GM12874 (cell line): ENCODE results near the gene CNIH2.

Experiments
- TF ChIP-seq, protein P1 (sequence below): IDR thresholded peaks from 2 replicates; pipeline ENCODE4 v1.5.1; 2011; ENCODE audit warnings: low read depth, mild to moderate bottlenecking, control low read depth, low read length, moderate library complexity; ENCODE audit not compliant: insufficient read depth

The CNIH2 gene

DNA sequence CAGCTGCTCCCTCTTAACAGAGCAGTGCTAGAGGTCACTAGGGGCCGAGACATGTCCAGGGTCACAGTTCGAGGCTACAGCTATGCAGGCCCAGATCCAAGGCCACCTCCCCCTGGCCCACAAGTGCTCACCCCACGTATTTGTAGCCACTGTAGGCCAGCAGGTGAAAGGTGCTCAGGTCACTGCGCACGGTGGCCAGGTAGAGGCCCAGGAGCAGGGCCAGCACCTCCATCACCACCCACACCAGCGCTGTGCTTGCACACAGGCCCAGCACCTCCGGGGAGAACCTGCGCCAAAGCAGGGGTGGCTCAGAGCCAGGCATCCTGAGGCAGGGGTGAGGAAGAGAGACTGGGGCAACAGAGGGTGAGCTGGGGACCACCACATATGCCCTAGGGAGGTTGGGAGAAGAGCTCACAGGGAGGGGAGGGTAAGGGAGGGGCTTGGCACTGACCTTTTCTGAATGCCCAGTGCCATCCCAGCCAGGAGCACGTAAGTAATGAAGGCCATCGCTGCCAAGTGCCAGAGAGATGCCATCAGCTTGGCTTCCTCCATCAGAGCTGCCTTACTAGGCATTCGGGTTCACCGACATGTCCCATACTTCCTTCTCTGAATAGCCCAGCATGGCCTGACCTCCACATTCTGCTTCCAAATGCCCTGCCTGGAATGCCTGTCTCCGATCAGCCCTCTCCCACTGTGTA is 7.4 kb downstream of the CNIH2 start:
- TF ChIP-seq, protein P1, sequence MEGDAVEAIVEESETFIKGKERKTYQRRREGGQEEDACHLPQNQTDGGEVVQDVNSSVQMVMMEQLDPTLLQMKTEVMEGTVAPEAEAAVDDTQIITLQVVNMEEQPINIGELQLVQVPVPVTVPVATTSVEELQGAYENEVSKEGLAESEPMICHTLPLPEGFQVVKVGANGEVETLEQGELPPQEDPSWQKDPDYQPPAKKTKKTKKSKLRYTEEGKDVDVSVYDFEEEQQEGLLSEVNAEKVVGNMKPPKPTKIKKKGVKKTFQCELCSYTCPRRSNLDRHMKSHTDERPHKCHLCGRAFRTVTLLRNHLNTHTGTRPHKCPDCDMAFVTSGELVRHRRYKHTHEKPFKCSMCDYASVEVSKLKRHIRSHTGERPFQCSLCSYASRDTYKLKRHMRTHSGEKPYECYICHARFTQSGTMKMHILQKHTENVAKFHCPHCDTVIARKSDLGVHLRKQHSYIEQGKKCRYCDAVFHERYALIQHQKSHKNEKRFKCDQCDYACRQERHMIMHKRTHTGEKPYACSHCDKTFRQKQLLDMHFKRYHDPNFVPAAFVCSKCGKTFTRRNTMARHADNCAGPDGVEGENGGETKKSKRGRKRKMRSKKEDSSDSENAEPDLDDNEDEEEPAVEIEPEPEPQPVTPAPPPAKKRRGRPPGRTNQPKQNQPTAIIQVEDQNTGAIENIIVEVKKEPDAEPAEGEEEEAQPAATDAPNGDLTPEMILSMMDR, result no peak

DNA sequence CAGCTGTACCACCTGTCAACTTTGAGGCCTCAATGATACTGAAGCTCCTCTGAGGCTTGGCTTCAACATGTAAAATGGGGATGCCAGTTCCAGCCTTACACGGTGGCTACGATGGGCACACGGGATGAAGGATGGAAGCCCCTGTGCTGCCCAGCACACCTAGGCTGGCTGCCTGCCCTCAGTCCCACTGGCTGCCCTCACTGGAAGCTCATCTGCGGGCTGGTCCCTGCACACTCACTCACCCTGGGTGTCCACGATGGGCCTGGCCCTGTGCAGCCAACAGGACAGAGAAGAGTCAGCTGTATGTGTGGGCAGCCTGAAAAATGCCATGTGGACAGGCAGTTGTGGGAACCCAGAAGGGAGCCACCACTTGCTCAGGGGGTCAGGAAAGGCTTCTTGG is 8.7 kb downstream of the CNIH2 start:
- TF ChIP-seq, protein P1, result no peak

GRCh38 chr11:66287211-66287888 is 9.4 kb downstream of the CNIH2 start:
- TF ChIP-seq, protein P1, result no peak

DNA sequence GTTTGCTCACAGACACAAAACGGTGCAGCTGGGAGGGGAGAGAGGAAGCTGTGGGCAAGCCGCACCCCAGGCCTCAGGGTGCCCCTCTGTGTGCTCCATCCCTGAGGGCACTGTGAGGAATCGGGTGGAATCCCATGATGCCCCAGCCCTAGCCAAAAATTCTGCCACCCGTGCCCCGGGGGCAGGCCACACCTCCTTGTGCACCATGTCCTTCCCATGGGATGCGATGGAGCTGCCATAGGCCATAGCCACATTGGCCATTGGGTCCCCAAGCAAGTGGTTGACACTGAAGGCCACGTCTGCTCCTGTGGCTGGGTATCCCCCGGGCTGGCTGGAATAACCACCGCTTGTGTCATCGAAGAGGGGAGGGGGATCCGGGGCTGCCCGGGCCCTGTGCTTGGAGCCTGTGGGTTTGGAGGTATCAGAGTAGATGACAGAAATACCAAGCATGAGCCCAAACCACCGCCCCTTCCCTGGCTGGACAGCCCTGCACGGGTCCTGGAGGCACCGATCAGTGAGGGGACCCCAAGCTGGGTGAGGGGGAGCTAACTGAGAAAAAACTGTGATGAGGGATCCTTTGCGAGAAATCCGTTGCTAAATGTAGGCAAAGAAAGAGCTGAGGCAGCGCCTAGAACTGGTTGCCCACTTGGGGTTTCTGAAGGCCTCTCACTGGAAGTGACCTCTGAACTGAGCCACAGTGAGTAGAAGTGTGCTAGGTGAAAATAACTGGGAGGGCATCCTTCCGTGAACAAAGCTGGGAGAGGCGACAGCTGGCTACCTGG is 10.1 kb downstream of the CNIH2 start:
- TF ChIP-seq, protein P1, result no peak

- TF ChIP-seq, protein P1, result no peak
Observed at GRCh38 chr11:66288671-66289547, 10.9 kb downstream of the CNIH2 start, which contains the start of gene YIF1A. YIF1A (minus strand) TSS chr11:66289143; CDS start chr11:66288985, 158 bp downstream.

DNA sequence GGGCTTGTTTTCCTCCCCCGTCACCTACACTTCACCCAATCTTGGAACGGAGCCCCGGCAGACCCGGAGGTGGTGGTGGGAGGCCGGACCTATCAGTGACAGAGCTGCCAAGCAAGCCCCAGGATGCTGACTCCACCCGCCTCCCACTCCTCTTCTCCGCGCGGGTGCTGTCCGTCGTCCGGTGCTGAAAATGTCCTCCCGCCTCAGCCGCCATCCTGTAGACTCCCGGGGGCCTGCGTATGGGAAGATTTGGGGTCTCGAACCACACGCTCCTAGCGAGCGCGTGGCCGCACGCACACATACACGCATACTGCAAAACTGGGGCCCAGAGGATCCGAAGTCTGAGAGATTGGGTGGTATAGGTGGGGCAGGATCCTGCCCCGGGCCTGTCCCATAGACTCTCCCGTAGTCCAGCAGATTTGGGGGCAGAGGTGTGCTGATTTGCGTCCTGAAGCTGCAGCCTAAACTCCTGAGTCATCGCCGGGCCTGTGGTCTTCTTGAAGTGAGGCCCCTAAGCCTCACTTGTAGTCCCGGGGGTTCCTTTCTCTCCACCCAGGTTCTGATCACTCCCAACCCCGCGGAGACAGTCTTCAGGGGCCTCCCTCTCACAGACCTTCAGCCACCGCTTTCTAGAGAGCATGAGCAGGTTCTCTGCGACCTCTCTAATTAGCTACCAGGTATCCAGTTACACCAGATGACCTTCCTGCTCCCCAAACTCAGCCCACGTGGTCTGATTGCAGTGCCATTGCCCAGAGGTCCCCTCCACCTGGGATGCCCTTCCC is 11.8 kb downstream of the CNIH2 start:
- TF ChIP-seq, protein P1, result no peak
